Osteocyte (in vitro differentiated cells): ENCODE measurements around the gene CEBPE. TPM values are rescaled to one million over a fixed set of nuclear protein-coding genes. Genes with fewer than 3 reads are reported as not detected.

Experiments
- DNase-seq: peaks from one replicate; pipeline ENCODE4 v3.0.0; 2021; ENCODE audit warnings: mixed read lengths; ENCODE audit not compliant: unreplicated experiment; ENCODE audit errors: extremely low spot score
- H3K27ac Mint-ChIP-seq: one replicate; pipeline ENCODE4 v1.8.0; 2021; ENCODE audit warnings: mild to moderate bottlenecking, mixed read lengths; ENCODE audit not compliant: unreplicated experiment
- H3K27me3 Mint-ChIP-seq: one replicate; pipeline ENCODE4 v1.8.0; 2021; ENCODE audit warnings: mixed read lengths; ENCODE audit not compliant: unreplicated experiment
- H3K36me3 Mint-ChIP-seq: one replicate; pipeline ENCODE4 v1.8.0; 2021; ENCODE audit warnings: mixed read lengths; ENCODE audit not compliant: unreplicated experiment
- H3K4me1 Mint-ChIP-seq: one replicate; pipeline ENCODE4 v1.8.0; 2021; ENCODE audit warnings: mixed read lengths; ENCODE audit not compliant: unreplicated experiment
- H3K4me3 Mint-ChIP-seq: one replicate; pipeline ENCODE4 v1.8.0; 2021; ENCODE audit warnings: mild to moderate bottlenecking, moderate library complexity, mixed read lengths; ENCODE audit not compliant: unreplicated experiment
- H3K9me3 Mint-ChIP-seq: one replicate; pipeline ENCODE4 v1.8.0; 2021; ENCODE audit warnings: mixed read lengths; ENCODE audit not compliant: unreplicated experiment
- CTCF ChIP-seq: fragments of 200-600 bp; sonication (generic); IDR thresholded peaks from 2 replicates; pipeline ENCODE4 v1.5.0; 2021; ENCODE audit warnings: antibody characterized with exemption, mild to moderate bottlenecking, moderate library complexity
- total RNA-seq: library from RNA; stranded (reverse); gene quantifications from 2 replicates; pipeline ENCODE4 v1.2.1, GENCODE V29; 2021

Gene CEBPE
- total RNA-seq, 1 donor from 2014 or later, result not detected

- peaks cover 43% of the 10 kb centered on the region for H3K4me1 Mint-ChIP-seq
- H3K4me3 Mint-ChIP-seq, result peak overlapping the region; percentile 89
- H3K9me3 Mint-ChIP-seq, result no peaks in the 10 kb centered on the region
Observed at GRCh38 chr14:23070262-23071129, 48.6 kb downstream of the CEBPE start.

GRCh38 chr14:23069413-23069806 is 49.6 kb downstream of the CEBPE start:
- Mint-ChIP-seq H3K27me3 (no peaks in the 10 kb centered on the region), H3K27ac (peak overlapping the region; percentile 50), H3K4me3 (peak overlapping the region; percentile 56), H3K4me1 (peaks cover 43% of the 10 kb centered on the region), H3K9me3 (no peaks in the 10 kb centered on the region), H3K36me3 (peaks cover 16% of the 10 kb centered on the region)
- no peak for DNase-seq
- TF ChIP-seq CTCF, result no peak

More at GRCh38 chr14:23070262-23071129, 48.6 kb downstream of the CEBPE start:
- H3K27me3 Mint-ChIP-seq, result no peaks in the 10 kb centered on the region
- DNase-seq, result no peak
- H3K36me3 Mint-ChIP-seq, result peaks cover 20% of the 10 kb centered on the region
- TF ChIP-seq CTCF, result no peak
- H3K27ac Mint-ChIP-seq, result peak overlapping the region; percentile 93

DNA sequence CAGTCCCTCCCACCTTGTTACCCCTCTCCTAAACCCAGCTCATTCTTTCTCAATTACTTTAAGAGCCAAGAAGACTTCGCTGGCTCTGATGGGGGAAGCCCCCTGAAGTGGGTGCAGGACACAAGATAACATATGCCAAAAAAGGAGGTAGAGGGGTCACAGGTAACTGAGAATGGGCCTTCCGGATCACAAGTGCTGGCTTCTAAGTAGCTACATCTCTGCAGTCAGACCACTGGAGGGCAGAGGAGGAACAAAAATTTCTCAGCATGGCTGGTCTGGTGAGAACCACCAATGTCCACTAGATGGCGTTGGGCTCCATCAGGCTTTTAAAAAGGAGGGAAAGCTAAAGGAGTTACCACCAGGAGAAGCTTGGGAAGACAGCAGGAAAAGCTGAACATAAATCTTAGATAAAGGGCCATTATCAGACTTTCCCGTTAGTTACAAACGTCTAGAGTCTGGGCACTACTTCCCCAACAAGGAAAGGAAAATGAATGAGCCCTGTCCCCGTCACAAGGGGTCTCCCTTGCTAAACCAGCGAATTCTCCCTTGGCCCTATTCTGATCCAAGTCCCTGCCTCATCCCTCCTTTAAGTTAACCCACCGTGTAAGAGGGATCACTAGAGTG is 50.2 kb downstream of the CEBPE start:
- H3K4me3 Mint-ChIP-seq, result peak overlapping the region; percentile 56
- peaks cover 20% of the 10 kb centered on the region for H3K36me3 Mint-ChIP-seq
- peak overlapping the region; percentile 50 for H3K27ac Mint-ChIP-seq
- peak; percentile 99 for TF ChIP-seq CTCF
- peak; percentile 94 for DNase-seq
- no peaks in the 10 kb centered on the region for H3K9me3 Mint-ChIP-seq
- H3K27me3 Mint-ChIP-seq, result no peaks in the 10 kb centered on the region
- peaks cover 44% of the 10 kb centered on the region for H3K4me1 Mint-ChIP-seq

- TF ChIP-seq CTCF, result no peak
- no peak overlapping the region for H3K4me3 Mint-ChIP-seq
- peaks cover 50% of the 10 kb centered on the region for H3K4me1 Mint-ChIP-seq
- no peaks in the 10 kb centered on the region for H3K27me3 Mint-ChIP-seq
- no peak for DNase-seq
- peak overlapping the region; percentile 50 for H3K27ac Mint-ChIP-seq
- peaks cover 27% of the 10 kb centered on the region for H3K36me3 Mint-ChIP-seq
- H3K9me3 Mint-ChIP-seq, result no peaks in the 10 kb centered on the region
Observed at GRCh38 chr14:23067847-23068788, 50.9 kb downstream of the CEBPE start.

Other genes with a start within 250 kb of the CEBPE start
- gene LRP10, start 247.5 kb downstream of the CEBPE start, total RNA-seq, result 171 and 182 TPM in 2 replicates
- gene REM2, start 236.0 kb downstream of the CEBPE start, total RNA-seq, result 0.18 and 0.35 TPM in 2 replicates
- 89.4 and 93.3 TPM in 2 replicates for gene RBM23, start 200.1 kb downstream of the CEBPE start, total RNA-seq
- gene PRMT5, start 189.9 kb downstream of the CEBPE start, total RNA-seq, result 58.4 and 68.4 TPM in 2 replicates
- 39.9 and 40.9 TPM in 2 replicates for gene HAUS4, start 162.2 kb downstream of the CEBPE start, total RNA-seq
- 111 and 115 TPM in 2 replicates for gene AJUBA, start 136.7 kb downstream of the CEBPE start, total RNA-seq
- gene C14orf93, start 109.1 kb downstream of the CEBPE start, total RNA-seq, result 11.4 and 12.4 TPM in 2 replicates
- gene PSMB5, start 84.4 kb downstream of the CEBPE start, total RNA-seq, result 144 and 147 TPM in 2 replicates
- gene PSMB11, start 77.0 kb downstream of the CEBPE start, total RNA-seq, result not detected in 2 replicates
- gene CDH24, start 61.7 kb downstream of the CEBPE start, total RNA-seq, result 13.3 and 13.7 TPM in 2 replicates
- 219 and 241 TPM in 2 replicates for gene ACIN1, start 24.1 kb downstream of the CEBPE start, total RNA-seq
- 51.8 and 61.3 TPM in 2 replicates for gene C14orf119, start 23.8 kb downstream of the CEBPE start, total RNA-seq
- not detected in 2 replicates for gene CIROP, start 14.3 kb downstream of the CEBPE start, total RNA-seq
- gene SLC7A8, start 64.4 kb upstream of the CEBPE start, total RNA-seq, result 0.52 and 0.75 TPM in 2 replicates
- gene RNF212B, start 118.7 kb upstream of the CEBPE start, total RNA-seq, result not detected in 2 replicates
- 6.9 and 8.4 TPM in 2 replicates for gene HOMEZ, start 166.9 kb upstream of the CEBPE start, total RNA-seq
- 15.3 and 19.2 TPM in 2 replicates for gene PPP1R3E, start 183.6 kb upstream of the CEBPE start, total RNA-seq
- gene BCL2L2, start 187.6 kb upstream of the CEBPE start, total RNA-seq, result 21.6 and 27.9 TPM in 2 replicates
- gene PABPN1, start 202.2 kb upstream of the CEBPE start, total RNA-seq, result 175 and 183 TPM in 2 replicates
- gene SLC22A17, start 233.6 kb upstream of the CEBPE start, total RNA-seq, result 36.4 and 42.7 TPM in 2 replicates
- 30.5 and 31.9 TPM in 2 replicates for gene EFS, start 245.9 kb upstream of the CEBPE start, total RNA-seq